Measurements from ENCODE around the gene CIB4. TPM values are rescaled to one million over a fixed set of nuclear protein-coding genes. Genes with fewer than 3 reads are reported as not detected.
"Not testable (repeated sequence)": the region's sequence is repeated elsewhere in the genome, so short reads cannot be mapped to it uniquely, and the experiment has no call there.

Gene CIB4
- total and polyA plus RNA-seq, 4 donors, result 1.3 TPM; not detected in 3

GRCh38 chr2:26567534-26567933, 73.6 kb downstream of the CIB4 start:
- 70 to 76% methylated on average over 3 of the region's 3 CpGs for WGBS, 2 donors
- no peak overlapping the region for H3K27ac ChIP-seq (ENCODE audit: low read depth in 1 of 2, low read length in 1 of 2)
- DNase-seq (no peak), ATAC-seq (ENCODE audit: insufficient read depth, low FRiP score) (no peak)
- H3K9me3 ChIP-seq (ENCODE audit: control insufficient read depth in 4 of 4, insufficient read depth in 3 of 4, low read length in 3 of 4), result peaks cover 0 to 3% (median 0%) of the 10 kb centered on the region in 4 donors
- H3K4me3 ChIP-seq, result no peak overlapping the region
- H3K27me3 ChIP-seq (ENCODE audit: control insufficient read depth in 3 of 3, insufficient read depth in 3 of 3, low read length in 2 of 3), result peaks cover 3% of the 10 kb centered on the region in 3 donors
- TF ChIP-seq CTCF (IDR thresholded peaks at IDR 0.05; ENCODE audit: control extremely low read depth, extremely low read depth), result no peak
- peaks cover 0 to 6% (median 0%) of the 10 kb centered on the region in 5 donors for H3K4me1 ChIP-seq (ENCODE audit: control insufficient read depth in 5 of 5, insufficient read depth in 5 of 5, low read length in 5 of 5)
- no peaks in the 10 kb centered on the region for H3K36me3 ChIP-seq (ENCODE audit: control insufficient read depth in 4 of 4, insufficient read depth in 4 of 4, low read length in 4 of 4)
- H3K9ac ChIP-seq (ENCODE audit: insufficient read depth in 1 of 2, low read length in 2 of 2), result no peak overlapping the region

- not testable (repeated sequence) for ATAC-seq (ENCODE audit: insufficient read depth, low FRiP score); H3K4me3 ChIP-seq; H3K4me1 ChIP-seq (ENCODE audit: control insufficient read depth in 5 of 5, insufficient read depth in 5 of 5, low read length in 5 of 5); H3K9me3 ChIP-seq (ENCODE audit: control insufficient read depth in 4 of 4, insufficient read depth in 3 of 4, low read length in 3 of 4); H3K27me3 ChIP-seq (ENCODE audit: control insufficient read depth in 3 of 3, insufficient read depth in 3 of 3, low read length in 2 of 3); H3K36me3 ChIP-seq (ENCODE audit: control insufficient read depth in 4 of 4, insufficient read depth in 4 of 4, low read length in 4 of 4); H3K9ac ChIP-seq (ENCODE audit: insufficient read depth in 1 of 2, low read length in 2 of 2); H3K27ac ChIP-seq (ENCODE audit: low read depth in 1 of 2, low read length in 1 of 2)
- peak in 1 of 3 donors; percentile 1 for DNase-seq
- 92 to 96% methylated on average over 1 of the region's 1 CpG for WGBS, 2 donors
These were observed 74.4 kb downstream of the CIB4 start for GRCh38 chr2:26566731-26567130.

- Histone ChIP-seq H3K9me3 (ENCODE audit: control insufficient read depth in 4 of 4, insufficient read depth in 3 of 4, low read length in 3 of 4) (peaks cover 0 to 3% (median 0%) of the 10 kb centered on the region in 4 donors), H3K36me3 (ENCODE audit: control insufficient read depth in 4 of 4, insufficient read depth in 4 of 4, low read length in 4 of 4) (no peaks in the 10 kb centered on the region), H3K4me3 (no peak overlapping the region), H3K9ac (ENCODE audit: insufficient read depth in 1 of 2, low read length in 2 of 2) (no peak overlapping the region), H3K4me1 (ENCODE audit: control insufficient read depth in 5 of 5, insufficient read depth in 5 of 5, low read length in 5 of 5) (peaks cover 0 to 9% (median 8%) of the 10 kb centered on the region in 5 donors), H3K27me3 (ENCODE audit: control insufficient read depth in 3 of 3, insufficient read depth in 3 of 3, low read length in 2 of 3) (peaks cover 3 to 7% (median 6%) of the 10 kb centered on the region in 3 donors), H3K27ac (ENCODE audit: low read depth in 1 of 2, low read length in 1 of 2) (no peak overlapping the region)
- WGBS, 2 donors, result 93% methylated on average over 6 of the region's 6 CpGs
- no peak for TF ChIP-seq CTCF (IDR thresholded peaks at IDR 0.05; ENCODE audit: control extremely low read depth, extremely low read depth)
- ATAC-seq (ENCODE audit: insufficient read depth, low FRiP score), result no peak
- DNase-seq, result peak in 1 of 3 donors; percentile 6
These were observed 75.1 kb downstream of the CIB4 start for GRCh38 chr2:26566081-26566375.

GRCh38 chr2:26564121-26564644, 77.0 kb downstream of the CIB4 start:
- Histone ChIP-seq H3K36me3 (ENCODE audit: control insufficient read depth in 4 of 4, insufficient read depth in 4 of 4, low read length in 4 of 4) (no peaks in the 10 kb centered on the region), H3K27ac (ENCODE audit: low read depth in 1 of 2, low read length in 1 of 2) (no peak overlapping the region), H3K4me3 (no peak overlapping the region), H3K27me3 (ENCODE audit: control insufficient read depth in 3 of 3, insufficient read depth in 3 of 3, low read length in 2 of 3) (peaks cover 6 to 22% (median 10%) of the 10 kb centered on the region in 3 donors), H3K9me3 (ENCODE audit: control insufficient read depth in 4 of 4, insufficient read depth in 3 of 4, low read length in 3 of 4) (no peaks in the 10 kb centered on the region), H3K4me1 (ENCODE audit: control insufficient read depth in 5 of 5, insufficient read depth in 5 of 5, low read length in 5 of 5) (peaks cover 0 to 9% (median 8%) of the 10 kb centered on the region in 5 donors), H3K9ac (ENCODE audit: insufficient read depth in 1 of 2, low read length in 2 of 2) (no peak overlapping the region)
- WGBS, 2 donors, result 80 to 82% methylated on average over 3 of the region's 3 CpGs
- ATAC-seq (ENCODE audit: insufficient read depth, low FRiP score), result no peak
- DNase-seq, result peak in 1 of 3 donors; percentile 3
- TF ChIP-seq CTCF (IDR thresholded peaks at IDR 0.05; ENCODE audit: control extremely low read depth, extremely low read depth), result no peak
